CD14-positive monocyte (primary cell): ENCODE measurements around the gene SLC7A8. TPM values are rescaled to one million over a fixed set of nuclear protein-coding genes. Genes with fewer than 3 reads are reported as not detected.

Source experiments
- DNase-seq, 3 donors: peaks; one replicate each; pipeline ENCODE4 v3.0.0-alpha.2; 2011 to 2022
- H2AFZ ChIP-seq: 2 replicates; pipeline ENCODE4 v1.6.0; 2012; ENCODE audit warnings: mild to moderate bottlenecking, low read depth, low read length, inconsistent platforms; ENCODE audit not compliant: insufficient read depth, poor library complexity, severe bottlenecking
- H3K27ac ChIP-seq, 2 donors: 1 replicate in 1 of 2; 2 replicates in 1 of 2; pipeline ENCODE4 v1.5.1; 2012 to 2013; ENCODE audit warnings: low read length in 2 of 2, control low read depth in 1 of 2, inconsistent platforms in 1 of 2, low read depth in 1 of 2, mild to moderate bottlenecking in 1 of 2
- H3K27me3 ChIP-seq, 2 donors: one replicate each; pipeline versions ENCODE4 v1.6.0 to v1.6.1; 2011 to 2013; ENCODE audit warnings: low read length in 2 of 2; ENCODE audit not compliant: control insufficient read depth in 2 of 2, insufficient read depth in 2 of 2
- H3K36me3 ChIP-seq, 2 donors: replicated peaks in 1 of 2; 1 replicate in 1 of 2; 2 replicates in 1 of 2; pipeline versions ENCODE4 v1.5.1 to v1.6.1; 2012 to 2013; ENCODE audit warnings: low read length in 2 of 2, control low read depth in 1 of 2, inconsistent platforms in 1 of 2, mild to moderate bottlenecking in 1 of 2; ENCODE audit not compliant: insufficient read depth in 2 of 2, control insufficient read depth in 1 of 2
- H3K4me1 ChIP-seq, 2 donors: 1 replicate in 1 of 2; 2 replicates in 1 of 2; pipeline versions ENCODE4 v1.5.1 to v1.6.1; 2012 to 2013; ENCODE audit warnings: low read length in 2 of 2, control low read depth in 1 of 2, inconsistent platforms in 1 of 2, mild to moderate bottlenecking in 1 of 2, moderate library complexity in 1 of 2; ENCODE audit not compliant: insufficient read depth in 2 of 2, control insufficient read depth in 1 of 2
- H3K4me2 ChIP-seq: replicated peaks from 2 replicates; pipeline ENCODE3; 2012; ENCODE audit warnings: low read length, moderate library complexity, mild to moderate bottlenecking; ENCODE audit not compliant: poor library complexity, severe bottlenecking; ENCODE audit errors: extremely low read depth
- H3K4me3 ChIP-seq, 3 experiments: fragments of 200-600 bp in 1 of 3; sonication (generic) in 1 of 3; replicated peaks in 1 of 3; 1 replicate in 2 of 3; 2 replicates in 1 of 3; pipeline ENCODE4 v1.5.1; 2011 to 2013; ENCODE audit warnings: low read length in 3 of 3, mild to moderate bottlenecking in 3 of 3, control low read depth in 2 of 3, low read depth in 2 of 3, inconsistent platforms in 1 of 3, moderate library complexity in 1 of 3
- H3K79me2 ChIP-seq: 2 replicates; pipeline ENCODE4 v1.6.0; 2012; ENCODE audit warnings: mild to moderate bottlenecking, control low read depth, inconsistent platforms, low read length, moderate library complexity; ENCODE audit not compliant: insufficient read depth
- H3K9ac ChIP-seq: 2 replicates; pipeline ENCODE4 v1.6.0; 2017; ENCODE audit warnings: low read length, mild to moderate bottlenecking; ENCODE audit not compliant: insufficient read depth, poor library complexity, severe bottlenecking
- H3K9me3 ChIP-seq, 2 donors: replicated peaks in 1 of 2; 1 replicate in 1 of 2; 2 replicates in 1 of 2; pipeline versions ENCODE4 v1.5.1 to v1.6.1; 2012 to 2013; ENCODE audit warnings: low read length in 2 of 2, control low read depth in 1 of 2; ENCODE audit not compliant: control insufficient read depth in 1 of 2, insufficient read depth in 1 of 2
- H4K20me1 ChIP-seq: 2 replicates; pipeline ENCODE4 v1.6.0; 2012; ENCODE audit warnings: mild to moderate bottlenecking, low read length, control low read depth, moderate library complexity; ENCODE audit not compliant: insufficient read depth
- H3K27ac Mint-ChIP-seq, 7 donors: one replicate each; pipeline ENCODE4 v1.8.0; 2020; ENCODE audit warnings: mild to moderate bottlenecking in 7 of 7, mixed read lengths in 7 of 7, moderate library complexity in 6 of 7, inconsistent platforms in 2 of 7
- H3K27me3 Mint-ChIP-seq, 3 donors: one replicate each; pipeline ENCODE4 v1.8.0; 2021 to 2022; ENCODE audit warnings: low read depth in 3 of 3, mild to moderate bottlenecking in 3 of 3, mixed read lengths in 3 of 3, moderate library complexity in 3 of 3, inconsistent platforms in 1 of 3
- H3K36me3 Mint-ChIP-seq, 2 donors: one replicate each; pipeline ENCODE4 v1.8.0; 2020; ENCODE audit warnings: mixed read lengths in 2 of 2, inconsistent platforms in 1 of 2, mild to moderate bottlenecking in 1 of 2
- H3K4me1 Mint-ChIP-seq: one replicate; pipeline ENCODE4 v1.8.0; 2020; ENCODE audit warnings: mild to moderate bottlenecking, mixed read lengths
- H3K4me3 Mint-ChIP-seq, 2 donors: one replicate each; pipeline ENCODE4 v1.8.0; 2020; ENCODE audit warnings: mild to moderate bottlenecking in 2 of 2, mixed read lengths in 2 of 2, moderate library complexity in 1 of 2
- H3K9me3 Mint-ChIP-seq, 7 donors: one replicate each; pipeline ENCODE4 v1.8.0; 2020 to 2022; ENCODE audit warnings: mixed read lengths in 7 of 7, mild to moderate bottlenecking in 6 of 7, moderate library complexity in 6 of 7, inconsistent platforms in 2 of 7
- CTCF ChIP-seq: fragments of 200-600 bp; IDR thresholded peaks from one replicate; pipeline ENCODE4 v1.8.0; 2022; ENCODE audit warnings: antibody characterized with exemption, mild to moderate bottlenecking
- WGBS: methylation state at CpG from one replicate; pipeline ENCODE4 v1.1.5; 2013; ENCODE audit warnings: missing lambda C conversion rate; ENCODE audit not compliant: insufficient coverage; 5-methylcytosine and 5-hydroxymethylcytosine counted together
- intact Hi-C, 2 donors: fragments of 100-400 bp; cut with micrococcal nuclease; formaldehyde crosslinking; loops; one replicate each; pipeline versions ENCODE4 v1.15.0 to v1.15.1; 2023
- polyA plus RNA-seq, 3 donors: library from polyadenylated mRNA; depleted of rRNA in 1 of 3; unstranded in 2 of 3; stranded (reverse) in 1 of 3; fragments of 300-500 nt in 2 of 3; fragments of >200 nt in 1 of 3; fragmentation: Illumina TruSeq in 2 of 3; gene quantifications; 1 replicate in 2 of 3; 2 replicates in 1 of 3; pipeline ENCODE4 v1.2.3, GENCODE V29; 2012 to 2021

The SLC7A8 gene
- polyA plus RNA-seq, 3 donors: 0.05 to 0.53 (median 0.25) TPM

DNA sequence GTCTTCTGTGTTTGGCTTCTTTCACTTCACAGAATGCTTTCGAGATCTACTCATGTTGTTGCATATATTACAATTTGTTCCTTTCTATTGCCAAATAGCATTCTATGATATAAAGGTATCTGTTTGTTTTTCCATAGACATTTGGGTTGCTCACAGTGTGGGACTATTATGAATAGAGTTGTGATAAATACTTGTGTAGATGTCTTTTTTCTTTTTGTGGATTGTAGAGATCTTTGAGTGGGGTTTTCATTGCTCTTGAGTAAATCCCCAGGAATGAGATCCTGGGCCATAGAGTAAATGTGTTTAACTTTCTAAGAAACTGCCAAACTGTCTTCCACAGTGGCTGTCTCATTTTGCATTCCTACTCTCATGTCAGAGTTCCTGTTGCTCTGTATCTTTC is 39.5 kb downstream of the SLC7A8 start:
- intact Hi-C loops: no loop called here
- no peaks in the 10 kb centered on the region for H4K20me1 ChIP-seq

DNA sequence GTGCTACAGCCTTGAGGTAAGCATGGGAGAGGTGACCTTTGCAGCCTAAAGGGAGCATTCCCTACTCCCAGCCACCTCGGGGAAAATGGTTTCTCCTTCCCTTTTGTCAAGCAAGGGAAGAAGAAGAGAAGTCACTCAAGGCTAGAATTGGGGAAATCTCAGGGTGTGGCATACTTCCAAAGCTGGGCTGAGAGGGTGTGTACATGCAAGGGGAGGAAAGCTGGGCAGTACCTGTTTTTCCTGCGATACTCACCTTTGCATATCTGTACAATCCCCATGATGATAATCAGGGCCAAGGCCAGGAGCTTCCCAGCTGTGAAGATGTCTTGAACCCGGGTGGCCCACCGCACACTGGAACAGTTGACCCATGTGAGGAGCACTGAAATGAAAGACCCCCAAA is 40.6 kb downstream of the SLC7A8 start:
- no peak for DNase-seq
- H3K27ac Mint-ChIP-seq: no peak overlapping the region
- Histone ChIP-seq H3K4me2 (no peak overlapping the region), H3K36me3 (no peaks in the 10 kb centered on the region), H3K4me3 (no peak overlapping the region), H3K27me3 (no peaks in the 10 kb centered on the region), H3K27ac (no peak overlapping the region), H2AFZ (no peak overlapping the region), H3K4me1 (no peaks in the 10 kb centered on the region), H3K9ac (no peak overlapping the region), H4K20me1 (no peaks in the 10 kb centered on the region), H3K9me3 (no peaks in the 10 kb centered on the region), H3K79me2 (no peaks in the 10 kb centered on the region)
- peaks cover 3% of the 10 kb centered on the region for H3K4me1 Mint-ChIP-seq
- H3K36me3 Mint-ChIP-seq: no peaks in the 10 kb centered on the region
- no peaks in the 10 kb centered on the region for H3K9me3 Mint-ChIP-seq
- H3K4me3 Mint-ChIP-seq: no peak overlapping the region
- 100% methylated on average over 3 of the region's 4 CpGs for WGBS
- H3K27me3 Mint-ChIP-seq: peaks cover 0 to 2% (median 1%) of the 10 kb centered on the region in 3 donors
- TF ChIP-seq CTCF: no peak
- intact Hi-C loops: no loop called here

More for the DNA sequence above, 39.5 kb downstream of the SLC7A8 start:
- Mint-ChIP-seq H3K4me3 (no peak overlapping the region), H3K27me3 (peaks cover 0 to 2% (median 1%) of the 10 kb centered on the region in 3 donors), H3K27ac (no peak overlapping the region), H3K36me3 (no peaks in the 10 kb centered on the region), H3K9me3 (peaks cover 0 to 3% (median 0%) of the 10 kb centered on the region in 7 donors), H3K4me1 (peaks cover 3% of the 10 kb centered on the region)
- Histone ChIP-seq H2AFZ (no peak overlapping the region), H3K27me3 (no peaks in the 10 kb centered on the region), H3K36me3 (no peaks in the 10 kb centered on the region), H3K4me3 (no peak overlapping the region), H3K4me2 (no peak overlapping the region), H3K9me3 (no peaks in the 10 kb centered on the region), H3K79me2 (no peaks in the 10 kb centered on the region), H3K4me1 (no peaks in the 10 kb centered on the region), H3K9ac (no peak overlapping the region), H3K27ac (no peak overlapping the region)
- DNase-seq: no peak
- no CpG with 5 or more reads among the region's 1 CpG for WGBS
- no peak for TF ChIP-seq CTCF
